Lung (tissue), 13 donors: ENCODE data around the gene SLC35D1. TPM values are rescaled to one million over a fixed set of nuclear protein-coding genes. Genes with fewer than 3 reads are reported as not detected.

ENCODE experiments used
- ATAC-seq: fragments of 200-7000 bp; cut with Tn5 transposase; one replicate; pipeline ENCODE4 v1.9.1; 2020; ENCODE audit warnings: moderate number of reproducible peaks; ENCODE audit not compliant: insufficient read depth, low FRiP score
- DNase-seq, 3 donors: peaks; one replicate each; pipeline ENCODE4 v3.0.0-alpha.2; 2013 to 2017
- H3K27ac ChIP-seq, 2 donors: one replicate each; pipeline ENCODE4 v1.5.1; 2013; ENCODE audit warnings: mild to moderate bottlenecking in 2 of 2, moderate library complexity in 2 of 2, control low read depth in 1 of 2, inconsistent platforms in 1 of 2, low read depth in 1 of 2, low read length in 1 of 2
- H3K27me3 ChIP-seq, 3 donors: one replicate each; pipeline ENCODE4 v1.5.1; 2013; ENCODE audit warnings: low read length in 2 of 3; ENCODE audit not compliant: control insufficient read depth in 3 of 3, insufficient read depth in 3 of 3
- H3K36me3 ChIP-seq, 4 donors: one replicate each; pipeline ENCODE4 v1.5.1; 2013; ENCODE audit warnings: low read length in 4 of 4, mild to moderate bottlenecking in 1 of 4, moderate library complexity in 1 of 4; ENCODE audit not compliant: control insufficient read depth in 4 of 4, insufficient read depth in 4 of 4
- H3K4me1 ChIP-seq, 5 donors: one replicate each; pipeline ENCODE4 v1.5.1; 2013; ENCODE audit warnings: low read length in 5 of 5, mild to moderate bottlenecking in 2 of 5, moderate library complexity in 1 of 5; ENCODE audit not compliant: control insufficient read depth in 5 of 5, insufficient read depth in 5 of 5
- H3K4me3 ChIP-seq: one replicate; pipeline ENCODE4 v1.5.1; 2013; ENCODE audit warnings: mild to moderate bottlenecking, control low read depth, moderate library complexity
- H3K9ac ChIP-seq, 2 donors: one replicate each; pipeline ENCODE4 v1.5.1; 2013; ENCODE audit warnings: low read length in 2 of 2, control low read depth in 1 of 2; ENCODE audit not compliant: insufficient read depth in 1 of 2
- H3K9me3 ChIP-seq, 4 donors: one replicate each; pipeline ENCODE4 v1.5.1; 2013; ENCODE audit warnings: low read length in 3 of 4, mild to moderate bottlenecking in 1 of 4, moderate library complexity in 1 of 4; ENCODE audit not compliant: control insufficient read depth in 4 of 4, insufficient read depth in 3 of 4
- CTCF ChIP-seq: IDR thresholded peaks from 2 replicates; pipeline ENCODE4 v1.5.1; 2012; ENCODE audit warnings: mild to moderate bottlenecking; ENCODE audit errors: control extremely low read depth, extremely low read depth
- WGBS, 2 donors: extraction: QIAGEN DNeasy Blood & Tissue Kit; methylation state at CpG; one replicate each; pipeline ENCODE4 v1.1.7; 2013; 5-methylcytosine and 5-hydroxymethylcytosine counted together
- polyA plus RNA-seq, 2 donors: library from polyadenylated mRNA; stranded (reverse); fragments of 200-250 nt; gene quantifications; one replicate each; pipeline ENCODE4 v1.2.1, GENCODE V29; 2013
- small RNA-seq: library from RNA; depleted of rRNA; stranded (forward); fragments of <200 nt; gene quantifications from one replicate; pipeline ENCODE3, GENCODE V24; 2014; ENCODE audit warnings: low replicate concordance
- total RNA-seq, 2 donors: library from RNA; depleted of rRNA in 1 of 2; stranded (reverse); fragments of >200 nt in 1 of 2; gene quantifications; one replicate each; pipeline ENCODE4 v1.2.1, GENCODE V29; 2014 to 2021
- donor health status: control.
- donor health status: control.
- donor health status: Bipolar disorder and iron deficiency.
- donor health status: healthy.
- donor health status: DM: yes; HTN: yes; CAD: no.

Gene SLC35D1
- total and polyA plus RNA-seq, 4 donors: 1.5 to 13.2 (median 5.7) TPM

- H3K36me3 ChIP-seq: peaks cover 7 to 32% (median 16%) of the 10 kb centered on the region in 4 donors
- no peak for TF ChIP-seq CTCF
Measured at GRCh38 chr1:66957938-66958337, 96.0 kb downstream of the SLC35D1 start.

GRCh38 chr1:66954208-66954607, 99.7 kb downstream of the SLC35D1 start:
- Histone ChIP-seq H3K9ac (no peak overlapping the region), H3K27ac (no peak overlapping the region), H3K36me3 (peaks cover 0 to 35% (median 15%) of the 10 kb centered on the region in 4 donors), H3K9me3 (no peaks in the 10 kb centered on the region), H3K4me3 (no peak overlapping the region), H3K4me1 (no peaks in the 10 kb centered on the region), H3K27me3 (no peaks in the 10 kb centered on the region)
- no peak for TF ChIP-seq CTCF
- DNase-seq (no peak), ATAC-seq (no peak)
- 88 to 90% methylated on average over 4 of the region's 4 CpGs for WGBS, 2 donors

More at GRCh38 chr1:66957938-66958337, 96.0 kb downstream of the SLC35D1 start:
- ATAC-seq: no peak
- Histone ChIP-seq H3K4me3 (no peak overlapping the region), H3K9ac (no peak overlapping the region), H3K4me1 (no peaks in the 10 kb centered on the region), H3K9me3 (no peaks in the 10 kb centered on the region), H3K27ac (no peak overlapping the region), H3K27me3 (no peaks in the 10 kb centered on the region)
- DNase-seq: no peak
- 94 to 98% methylated on average over 3 of the region's 3 CpGs for WGBS, 2 donors

- H3K4me3 ChIP-seq: no peak overlapping the region
- no peak overlapping the region for H3K9ac ChIP-seq
- WGBS, 2 donors: 87 to 93% methylated on average over 6 of the region's 6 CpGs
- peaks cover 0 to 3% (median 0%) of the 10 kb centered on the region in 5 donors for H3K4me1 ChIP-seq
- TF ChIP-seq CTCF: no peak
- H3K27me3 ChIP-seq: no peaks in the 10 kb centered on the region
- peaks cover 8 to 35% (median 15%) of the 10 kb centered on the region in 4 donors for H3K36me3 ChIP-seq
- H3K27ac ChIP-seq: no peak overlapping the region
- ATAC-seq: no peak
- DNase-seq: no peak
- H3K9me3 ChIP-seq: no peaks in the 10 kb centered on the region
Measured at GRCh38 chr1:66951513-66951912, 102.4 kb downstream of the SLC35D1 start.

Small RNAs within 50 kb of the gene (small RNA-seq; reads per million reads assigned to genes)
- not detected for gene RF00322

Other genes starting within 250 kb of the SLC35D1 start
- gene DNAI4, start 129.3 kb downstream of the SLC35D1 start, total RNA-seq: 10 to 100 TPM; 24.8 to 61.1 TPM
- 1 to 10 TPM; 4.4 to 6.3 TPM for gene DNAI4, start 129.3 kb downstream of the SLC35D1 start, polyA plus RNA-seq
- 10 to 100 TPM; 28.6 to 42.4 TPM for gene MIER1, start 129.2 kb downstream of the SLC35D1 start, total RNA-seq
- gene MIER1, start 129.2 kb downstream of the SLC35D1 start, polyA plus RNA-seq: 10 to 100 TPM; 12.6 to 14.4 TPM
- 10 to 100 TPM in 1 of 2 donors, 1 to 10 TPM in 1; 5.7 to 11.4 TPM for gene C1orf141, start 80.8 kb upstream of the SLC35D1 start, total RNA-seq
- gene C1orf141, start 80.8 kb upstream of the SLC35D1 start, polyA plus RNA-seq: under 1 TPM; 0.49 to 0.82 TPM
- gene IL23R, start 112.3 kb upstream of the SLC35D1 start, total RNA-seq: under 1 TPM; 0.15 to 0.60 TPM
- under 1 TPM in 1 of 2 donors, not detected in 1; 0.03 TPM for gene IL23R, start 112.3 kb upstream of the SLC35D1 start, polyA plus RNA-seq